NCI-H1417 treated with DMSO at 0.1 percent for 48 hours (cell line): ENCODE data around the gene FGF21.
"Not testable (repeated sequence)": the region's sequence is repeated elsewhere in the genome, so short reads cannot be mapped to it uniquely, and the experiment has no call there.

Experiments used
- DNase-seq: peaks from one replicate; lab custom pipeline; 2025; lab: John Stamatoyannopoulos, UW

FGF21 gene, protein sequence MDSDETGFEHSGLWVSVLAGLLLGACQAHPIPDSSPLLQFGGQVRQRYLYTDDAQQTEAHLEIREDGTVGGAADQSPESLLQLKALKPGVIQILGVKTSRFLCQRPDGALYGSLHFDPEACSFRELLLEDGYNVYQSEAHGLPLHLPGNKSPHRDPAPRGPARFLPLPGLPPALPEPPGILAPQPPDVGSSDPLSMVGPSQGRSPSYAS

DNA sequence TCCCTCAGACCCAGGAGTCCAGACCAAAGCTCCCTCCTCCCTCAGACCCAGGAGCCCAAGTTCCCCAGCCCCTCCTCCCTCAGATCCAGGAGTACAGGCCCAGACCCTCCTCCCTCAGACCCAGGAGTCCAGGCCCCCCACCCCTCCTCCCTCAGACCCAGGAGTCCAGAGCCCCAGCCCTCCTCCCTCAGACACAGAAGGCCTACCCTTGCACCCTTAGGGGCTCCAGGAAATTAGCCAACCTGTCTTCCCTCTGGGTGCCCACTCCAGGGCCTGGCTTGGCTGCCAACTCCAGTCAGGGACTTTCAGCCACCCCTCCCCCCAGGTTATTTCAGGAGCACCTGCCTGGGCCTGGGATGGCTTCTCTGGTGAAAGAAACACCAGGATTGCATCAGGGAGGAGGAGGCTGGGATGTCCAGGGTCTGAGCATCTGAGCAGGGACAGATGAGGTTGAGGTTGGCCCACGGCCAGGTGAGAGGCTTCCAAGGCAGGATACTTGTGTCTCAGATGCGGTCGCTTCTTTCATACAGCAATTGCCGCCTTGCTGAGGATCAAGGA lies at the start of gene FGF21:
Gene FGF21 (plus strand): TSS at position 441 of the 558 bp plus-strand sequence. CDS start 713 bp downstream, outside the sequence.
- no peak for DNase-seq

- DNase-seq, result no peak
Measured at GRCh38 chr19:48708471-48708870, 46.9 kb upstream of the FGF21 start.

DNA sequence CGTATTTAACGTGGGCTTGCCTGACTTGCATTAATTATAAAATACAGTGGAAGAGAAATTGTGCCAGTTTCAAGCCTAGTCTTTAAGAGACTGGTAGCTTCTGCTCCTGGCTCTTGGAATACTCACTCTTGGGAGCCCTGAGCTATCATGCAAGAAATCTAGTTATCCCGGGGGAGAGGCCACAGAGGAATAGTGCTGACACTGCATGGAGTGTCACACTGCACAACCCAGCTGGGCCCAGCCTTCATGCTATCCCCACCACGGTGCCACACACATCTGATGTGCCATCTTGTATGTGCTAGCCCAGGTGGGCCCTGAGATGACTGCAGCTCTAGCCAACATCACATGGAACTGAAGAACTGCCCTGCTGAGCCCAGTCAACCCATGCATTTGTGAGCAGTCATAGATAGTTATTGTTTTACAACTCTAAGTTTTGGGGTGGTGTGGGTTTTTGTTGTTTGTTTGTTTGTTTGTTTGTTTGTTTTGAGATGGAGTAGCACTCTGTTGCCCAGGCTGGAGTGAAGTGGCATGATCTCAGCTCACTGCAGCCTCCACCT lies 44.1 kb upstream of the FGF21 start:
- DNase-seq, result no peak

GRCh38 chr19:48713041-48713863 lies 42.1 kb upstream of the FGF21 start:
- DNase-seq, result no peak

GRCh38 chr19:48713864-48714755 lies 41.2 kb upstream of the FGF21 start:
- DNase-seq, result peak; percentile 97

GRCh38 chr19:48714759-48715675 lies 40.3 kb upstream of the FGF21 start:
- DNase-seq, result no peak

- DNase-seq, result no peak
Measured at GRCh38 chr19:48715681-48716171, 39.6 kb upstream of the FGF21 start.

DNA sequence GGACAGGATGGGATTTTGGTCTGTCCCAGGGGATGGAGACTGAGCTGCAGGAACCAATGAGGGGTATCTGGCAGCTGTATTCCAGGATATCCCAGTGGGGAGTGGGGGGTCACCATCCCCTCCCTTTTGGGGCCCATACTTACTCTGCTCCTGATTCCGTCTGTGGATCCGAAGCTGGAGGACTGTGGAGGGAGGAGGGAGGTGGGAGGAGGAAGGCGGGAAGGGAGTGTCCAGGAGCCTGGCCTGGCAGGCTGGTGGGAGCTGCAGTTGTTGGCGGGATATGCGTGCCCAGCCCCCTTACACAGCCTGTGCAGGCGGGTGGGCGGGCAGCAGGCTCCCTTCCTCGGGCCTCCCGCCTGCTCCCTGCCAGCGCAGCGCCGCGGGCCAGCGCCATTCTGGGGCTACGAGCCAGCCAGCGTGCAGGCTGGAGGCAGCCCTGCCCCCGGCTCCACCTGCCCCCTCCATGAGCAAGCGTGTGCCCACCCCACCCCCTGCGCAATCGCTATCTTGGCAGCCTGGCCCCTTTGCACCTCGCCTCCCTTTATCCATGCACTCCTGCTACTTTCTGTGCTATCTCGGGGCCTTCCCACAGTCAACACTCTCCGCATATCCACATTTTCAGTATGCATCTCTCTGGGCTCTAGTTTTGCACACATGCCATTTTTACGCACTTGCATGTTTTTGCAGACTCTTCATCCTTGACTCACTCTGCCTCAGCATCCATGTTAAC lies 38.6 kb upstream of the FGF21 start:
- no peak for DNase-seq

DNA sequence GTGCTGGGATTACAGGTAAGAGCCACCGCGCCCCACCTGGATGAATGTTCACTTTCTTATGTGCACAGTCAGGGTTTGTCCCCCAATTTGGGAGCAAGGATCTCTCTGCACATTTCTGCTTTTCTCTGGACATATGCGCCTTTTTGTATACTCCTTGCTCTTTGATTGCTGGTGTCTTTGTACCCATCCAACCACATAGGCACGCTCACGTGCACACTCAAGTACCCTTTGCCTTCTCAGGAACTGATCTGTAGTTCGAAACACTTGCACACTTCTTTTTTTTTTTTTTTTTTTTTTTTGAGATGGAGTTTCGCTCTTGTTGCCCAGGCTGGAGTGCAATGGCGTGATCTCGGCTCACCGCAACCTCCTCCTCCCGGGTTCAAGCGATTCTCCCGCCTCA lies 37.2 kb upstream of the FGF21 start:
- not testable (repeated sequence) for DNase-seq

- DNase-seq, result no peak
Measured at GRCh38 chr19:48718711-48719231, 36.6 kb upstream of the FGF21 start.

DNA sequence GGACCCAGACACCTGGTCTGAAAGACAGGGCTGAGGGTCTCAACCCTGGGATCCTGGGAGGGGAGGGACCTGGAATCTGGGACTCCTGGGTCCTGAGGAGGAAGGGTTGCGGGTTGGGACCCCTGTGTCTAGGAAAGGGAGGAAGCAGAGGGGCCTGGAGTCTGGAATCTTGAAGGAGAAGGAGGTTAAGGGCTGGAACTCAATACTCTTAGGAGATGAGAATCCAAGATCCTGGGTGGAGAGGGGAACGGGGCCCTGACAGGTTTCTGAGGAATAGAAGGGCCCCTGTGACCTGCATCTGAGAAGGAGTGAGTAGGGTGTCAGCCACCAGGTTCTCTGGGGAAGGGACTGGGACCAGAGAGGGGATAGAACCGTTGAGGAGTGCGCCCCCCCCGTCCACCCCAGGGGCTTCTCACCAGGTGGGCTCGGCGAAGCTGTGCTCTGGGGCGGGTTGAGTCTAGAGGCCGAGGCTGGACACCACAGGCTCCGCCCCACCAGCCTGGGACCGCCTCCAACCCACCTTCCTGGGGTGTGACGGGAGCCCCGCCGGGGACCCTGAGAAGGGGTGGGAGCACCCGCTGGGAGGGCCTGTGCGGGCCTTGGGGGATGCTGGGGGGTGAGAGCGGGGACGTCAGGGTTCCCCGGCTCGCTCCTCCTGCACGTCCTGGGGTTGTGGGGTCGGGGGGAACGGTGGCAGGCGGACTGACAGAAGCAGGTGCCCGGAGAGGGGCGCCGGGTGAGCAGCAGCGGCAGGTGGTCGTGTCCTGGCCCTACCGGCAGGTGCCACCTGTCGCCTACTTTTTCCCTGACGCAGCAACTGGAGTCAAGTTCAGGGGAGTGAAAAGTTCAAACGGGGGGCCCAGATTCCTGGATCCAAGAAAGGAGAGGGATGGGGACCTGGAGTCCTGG lies 35.8 kb upstream of the FGF21 start, which contains the start of gene MAMSTR:
Gene MAMSTR (minus strand): TSS at position 463 of the 909 bp plus-strand sequence. CDS start 694 bp downstream, outside the sequence.
- no peak for DNase-seq

DNA sequence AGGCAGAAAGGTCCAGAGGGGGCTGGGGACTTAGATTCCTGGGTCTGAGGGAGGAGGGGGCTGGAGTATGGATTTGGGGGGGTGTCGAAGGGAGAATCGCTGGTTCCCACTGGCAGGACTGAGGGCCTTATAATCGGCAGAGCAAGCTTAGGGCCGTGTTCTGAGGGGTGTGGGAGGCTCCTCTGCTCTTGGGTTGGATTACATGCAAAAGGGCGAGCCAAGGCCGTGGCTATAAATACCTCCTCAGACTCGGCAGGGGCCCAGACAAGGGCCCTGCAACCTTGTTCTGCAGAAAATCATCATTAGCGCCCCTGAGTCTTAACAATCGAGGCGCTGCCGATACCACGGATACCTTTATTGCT lies 35.1 kb upstream of the FGF21 start:
- DNase-seq, result no peak

GRCh38 chr19:48720613-48721296 lies 34.6 kb upstream of the FGF21 start:
- DNase-seq, result peak; percentile 95

DNA sequence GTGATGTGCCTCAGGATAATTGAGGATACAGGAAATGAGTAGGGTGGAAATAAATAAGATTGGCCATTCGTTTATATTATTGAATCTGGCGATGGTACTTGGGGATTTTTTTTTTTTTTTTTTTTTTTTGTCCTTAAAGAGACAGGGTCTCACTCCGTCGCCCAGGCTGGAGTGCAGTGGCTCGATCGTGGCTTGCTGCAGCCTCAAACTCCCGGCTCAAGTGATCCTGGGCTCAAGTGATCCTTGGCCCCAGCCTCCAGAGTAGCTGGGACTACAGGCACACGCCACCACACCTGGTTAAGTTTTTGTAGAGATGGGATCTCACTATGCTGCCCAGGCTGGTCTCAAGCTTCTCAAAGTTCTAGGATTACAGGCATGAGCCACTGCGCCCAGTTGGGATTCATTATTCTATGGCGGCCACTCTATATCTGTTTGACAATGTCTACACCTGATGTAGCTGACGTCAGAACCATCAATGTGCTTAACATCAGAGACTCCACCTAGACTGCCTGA lies 33.1 kb upstream of the FGF21 start:
- no peak for DNase-seq

DNA sequence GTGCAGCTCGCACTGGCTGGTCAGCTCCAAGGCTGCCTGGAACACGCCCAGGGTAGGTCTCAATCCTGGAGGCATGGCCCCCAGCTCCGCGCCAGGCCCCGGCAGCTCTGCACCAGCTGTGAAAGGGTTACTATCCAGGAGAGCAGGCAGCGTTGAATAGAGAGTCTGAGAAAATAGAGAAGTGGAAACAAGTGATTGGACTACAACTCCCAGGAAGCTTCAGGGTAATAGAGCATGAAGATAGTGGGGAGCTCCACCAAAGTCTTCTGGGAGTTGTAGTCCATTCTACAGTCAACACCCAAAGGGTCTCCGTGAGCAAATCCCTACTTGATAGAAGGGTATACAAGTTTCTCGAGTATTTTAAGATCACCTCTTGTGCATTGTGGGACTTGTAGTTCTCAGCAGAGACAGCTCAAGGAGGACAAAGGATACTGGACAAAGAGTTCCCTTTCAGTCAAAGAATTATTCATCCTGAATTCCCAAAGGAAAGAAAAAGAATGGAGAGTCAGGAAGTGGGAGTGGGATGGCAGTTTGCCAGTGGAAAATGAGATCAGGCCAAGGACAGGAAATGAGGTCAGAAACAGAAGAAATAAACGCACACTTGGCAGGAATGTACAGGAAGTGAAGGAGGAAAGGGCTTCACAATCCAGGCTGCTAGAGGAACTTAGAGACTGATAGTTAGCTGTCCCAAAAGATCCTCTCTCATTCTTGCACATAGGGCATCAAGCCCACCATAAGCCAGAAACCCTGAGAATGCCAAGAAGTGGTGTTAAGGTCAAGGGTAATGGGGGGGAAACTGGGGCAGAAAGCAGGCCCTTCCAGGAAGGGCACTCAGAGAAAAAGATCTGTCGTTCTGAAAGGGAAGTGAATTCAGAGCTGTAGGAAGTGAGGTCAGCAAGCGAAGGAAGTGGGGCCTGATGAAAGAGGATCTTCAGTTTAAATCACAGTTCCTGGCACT lies 30.2 kb upstream of the FGF21 start:
- no peak for DNase-seq

DNA sequence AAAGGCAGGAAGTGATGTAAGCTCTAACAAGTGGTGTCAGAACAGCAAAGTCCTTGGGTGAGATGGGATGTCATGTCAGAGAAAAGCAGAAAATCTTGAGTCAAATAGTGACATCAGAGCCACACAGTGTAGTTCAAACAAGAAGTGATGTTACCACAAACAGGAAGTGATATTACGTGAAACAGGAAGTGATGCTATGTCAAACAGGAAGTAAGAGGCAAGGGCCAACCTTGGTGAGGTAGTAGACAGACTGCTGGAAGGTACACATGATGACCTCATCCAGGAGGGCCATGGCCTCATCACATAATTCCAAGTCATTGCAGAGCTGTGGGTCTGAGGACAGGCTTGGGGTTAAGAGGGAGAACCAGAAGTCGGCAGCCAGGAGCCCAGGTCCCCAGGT lies 28.8 kb upstream of the FGF21 start:
- no peak for DNase-seq
